Heart left ventricle (tissue), 13 donors: ENCODE measurements around the gene RAC3.

Experiments used
- CTCF ChIP-seq, 12 donors: fragments of 200-600 bp; sonication (generic) in 4 of 12; IDR thresholded peaks; one replicate each; pipeline versions ENCODE4 v1.5.0 to v1.8.0; 2018 to 2022; ENCODE audit warnings: antibody characterized with exemption in 12 of 12, mild to moderate bottlenecking in 5 of 12
- POLR2A ChIP-seq, 2 donors: fragments of 450-650 bp; IDR thresholded peaks; one replicate each; pipeline ENCODE4 v1.6.1; 2017; ENCODE audit warnings: antibody characterized with exemption in 2 of 2, mild to moderate bottlenecking in 2 of 2, moderate library complexity in 2 of 2
- donor health status: ischemic (EF 13 %, LVEDD 7.1; RV severe dilation, severe dysfunction).
- donor health status: DM: no; HTN: yes; CAD: no.
- donor health status: DM: no; HTN: no; CAD: no.
- donor health status: ischemic (EF 25% LVEDD 6.9; RV normal size, moderate dysfunction).
- donor health status: ischemic (EF 25% LVEDD 5.7; RV mildly dilated, moderate dysfunction).
- donor health status: ischemic (EF 35%, LVEDD 5.7; RV mildly dilated, moderate dysfunction).
- donor health status: nonischemic (EF 11% LVEDD 7.7; RV severe dilation, severe dysfunction).
- donor health status: DM: yes; HTN: yes; CAD: no.
- donor health status: PGD.
- donor health status: ischemic (EF 29% LVEDD 5.4; RV normal size, mild dysfunction).
- donor health status: nonischemic (EF 23%, LVEDD 6.1; RV moderate dilation, normal function).

- no peak for TF ChIP-seq POLR2A (IDR thresholded peaks at IDR 0.05)
- no peak for TF ChIP-seq CTCF (IDR thresholded peaks at IDR 0.05)
These were observed 30.5 kb upstream of the RAC3 start for GRCh38 chr17:82000803-82001570.
